SIG-M5 (cell line): Measurements from ENCODE around the gene LMNTD2.

ENCODE experiments used
- DNase-seq: peaks from one replicate; lab custom pipeline; 2025; lab: John Stamatoyannopoulos, UW

The LMNTD2 gene

GRCh38 chr11:567629-568292 lies 7.2 kb upstream of the LMNTD2 start:
- no peak for DNase-seq

GRCh38 chr11:567011-567628 lies 6.6 kb upstream of the LMNTD2 start:
- no peak for DNase-seq

DNA sequence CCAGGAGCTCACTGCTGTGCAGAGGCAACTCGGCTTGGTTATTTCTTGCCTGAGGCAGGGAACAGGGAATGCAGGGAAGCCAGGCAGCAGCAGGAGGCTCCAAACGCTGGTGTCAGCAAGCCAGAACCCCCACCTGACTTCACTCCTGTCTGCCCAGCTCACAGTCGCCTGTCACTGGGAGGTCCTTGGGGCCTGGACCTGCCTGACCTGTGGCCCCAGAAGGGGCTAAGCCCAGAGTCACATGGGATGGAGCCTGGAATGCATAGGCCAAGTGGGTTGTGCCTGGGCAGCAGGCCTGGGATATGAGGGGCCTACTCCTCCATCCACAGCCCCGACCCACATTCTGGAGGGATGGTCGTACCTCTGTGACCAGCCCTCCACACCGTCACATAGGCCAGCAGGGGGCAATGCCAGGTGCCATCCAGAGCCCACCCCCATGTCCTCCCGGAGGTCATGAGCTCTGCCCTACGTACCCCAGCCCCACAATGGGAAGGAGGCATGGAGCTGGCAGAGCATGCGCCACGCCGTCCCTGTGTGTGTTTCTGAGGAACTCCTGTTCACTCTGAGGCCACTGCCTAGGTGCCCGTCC lies 5.5 kb upstream of the LMNTD2 start:
- no peak for DNase-seq

- DNase-seq = no peak
Observed at GRCh38 chr11:563812-564578, 3.5 kb upstream of the LMNTD2 start.

DNA sequence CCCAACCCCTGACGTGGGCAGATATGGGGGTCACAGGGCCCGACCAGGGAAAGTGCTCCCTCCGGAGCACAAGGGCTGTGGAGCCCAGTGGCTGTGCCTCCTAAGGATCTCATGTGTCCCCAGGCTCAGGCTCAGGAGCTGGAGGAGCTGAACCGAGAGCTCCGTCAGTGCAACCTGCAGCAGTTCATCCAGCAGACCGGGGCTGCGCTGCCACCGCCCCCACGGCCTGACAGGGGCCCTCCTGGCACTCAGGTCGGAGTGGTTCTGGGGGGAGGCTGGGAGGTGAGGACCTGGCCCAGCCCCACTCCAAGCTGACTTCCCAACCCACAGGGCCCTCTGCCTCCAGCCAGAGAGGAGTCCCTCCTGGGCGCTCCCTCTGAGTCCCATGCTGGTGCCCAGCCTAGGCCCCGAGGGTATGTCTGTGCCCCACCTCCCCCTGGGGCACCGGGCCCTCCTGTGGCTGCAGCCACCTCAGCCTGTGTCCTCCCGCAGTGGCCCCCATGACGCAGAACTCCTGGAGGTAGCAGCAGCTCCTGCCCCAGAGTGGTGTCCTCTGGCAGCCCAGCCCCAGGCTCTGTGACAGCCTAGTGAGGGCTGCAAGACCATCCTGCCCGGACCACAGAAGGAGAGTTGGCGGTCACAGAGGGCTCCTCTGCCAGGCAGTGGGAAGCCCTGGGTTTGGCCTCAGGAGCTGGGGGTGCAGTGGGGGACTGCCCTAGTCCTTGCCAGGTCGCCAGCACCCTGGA lies 2.7 kb upstream of the LMNTD2 start:
- no peak for DNase-seq

- DNase-seq = no peak
Observed at GRCh38 chr11:562046-562645, 1.6 kb upstream of the LMNTD2 start.

DNA sequence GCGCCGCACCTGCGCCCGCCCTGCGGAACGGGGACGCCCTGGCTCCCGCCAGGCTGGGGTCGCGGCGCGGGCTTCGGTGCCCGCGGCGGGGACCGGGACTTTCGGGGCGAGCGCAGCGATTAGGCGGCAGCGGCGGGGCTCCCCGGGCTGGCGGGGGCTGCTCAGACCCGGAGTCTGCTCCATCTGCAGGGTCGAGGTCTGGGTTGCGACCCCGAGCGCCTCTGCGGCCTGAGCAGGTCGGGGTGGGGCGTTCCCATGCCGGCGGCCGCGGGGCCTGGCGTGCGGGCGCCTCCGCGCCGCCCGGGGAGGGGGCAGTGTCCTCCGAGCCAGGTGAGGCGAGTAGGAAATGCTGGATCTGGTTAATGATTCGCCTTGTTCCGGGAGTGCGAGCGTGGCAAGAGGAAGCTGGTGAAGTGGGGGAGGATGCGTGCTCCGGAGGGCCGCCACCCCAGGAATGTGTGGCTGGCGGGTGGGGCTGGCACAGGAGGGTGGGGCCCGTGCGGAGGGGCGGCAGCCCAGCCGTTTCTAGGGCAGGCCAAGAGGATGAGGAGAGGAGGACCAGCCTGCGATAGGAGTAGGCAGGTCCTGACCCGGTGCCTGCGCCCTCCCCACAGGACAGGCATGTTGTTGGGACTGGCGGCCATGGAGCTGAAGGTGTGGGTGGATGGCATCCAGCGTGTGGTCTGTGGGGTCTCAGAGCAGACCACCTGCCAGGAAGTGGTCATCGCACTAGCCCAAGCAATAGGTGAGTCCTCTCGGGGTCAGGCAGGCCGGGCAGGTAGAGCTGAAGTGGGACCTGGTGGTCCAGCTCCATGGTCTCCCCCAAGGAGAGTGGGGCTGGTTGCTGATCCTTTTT lies 838 bp upstream of the LMNTD2 start:
- DNase-seq = no peak

DNA sequence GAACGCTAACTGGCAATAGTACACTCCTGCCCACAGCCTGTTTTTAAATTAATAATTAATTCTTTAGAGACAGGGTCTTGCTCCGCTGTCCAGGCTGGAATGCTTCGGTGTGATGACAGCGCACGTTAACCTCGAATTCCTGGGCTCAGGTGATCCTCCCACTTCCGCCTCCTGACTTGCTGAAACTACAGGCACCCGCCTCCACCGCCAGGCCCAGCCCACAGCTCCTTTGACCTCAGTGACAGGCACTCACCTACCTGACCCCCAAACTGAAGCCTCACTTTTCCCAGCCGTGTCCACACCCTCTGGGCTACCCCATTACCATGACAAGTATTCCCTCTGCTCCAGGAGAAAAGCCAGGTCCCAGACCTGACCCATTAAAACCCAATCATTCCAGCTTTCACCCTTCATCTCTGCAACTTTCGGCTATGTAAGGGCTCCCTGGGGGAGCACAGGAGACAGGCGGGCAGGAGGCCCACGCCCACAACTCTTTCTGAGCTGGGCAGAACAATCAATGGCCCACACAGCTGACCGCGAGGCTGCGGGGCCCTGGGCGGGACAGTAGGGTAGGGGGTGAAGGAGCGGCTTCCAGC lies 730 bp downstream of the LMNTD2 start:
- DNase-seq = no peak

DNA sequence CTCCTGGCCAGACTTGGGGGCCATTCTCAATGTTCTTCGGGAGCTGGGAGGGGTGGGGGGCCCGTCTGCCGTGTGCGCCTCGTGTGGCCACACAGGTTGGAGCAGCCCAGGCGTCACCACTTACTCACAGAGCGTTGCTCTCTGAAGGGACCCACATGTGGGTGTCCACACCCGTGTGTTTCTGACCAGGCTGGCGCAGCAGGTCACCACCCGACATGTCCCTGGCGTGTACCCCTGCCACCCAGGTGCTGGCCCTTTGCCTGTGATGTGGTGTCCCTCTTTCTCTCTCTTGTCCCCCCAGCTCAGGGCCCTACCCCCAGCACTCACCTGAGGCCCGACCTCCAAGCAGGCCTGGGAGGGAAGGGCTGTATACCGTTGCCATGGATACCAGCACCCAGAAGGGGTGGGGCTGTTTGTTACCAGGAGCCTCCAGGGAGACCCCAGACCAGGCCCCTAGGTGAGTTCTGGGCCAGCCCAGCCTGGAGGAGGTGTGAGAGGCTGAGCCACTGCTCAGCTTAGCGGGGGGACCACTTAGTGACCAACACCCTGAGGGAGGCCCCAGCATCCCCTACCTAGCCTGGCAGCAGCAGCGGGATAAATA lies 1.4 kb downstream of the LMNTD2 start:
- no peak for DNase-seq

- no peak for DNase-seq
Observed at GRCh38 chr11:558503-558902, 2.0 kb downstream of the LMNTD2 start.

- no peak for DNase-seq
Observed at GRCh38 chr11:557328-558132, 3.0 kb downstream of the LMNTD2 start.

DNA sequence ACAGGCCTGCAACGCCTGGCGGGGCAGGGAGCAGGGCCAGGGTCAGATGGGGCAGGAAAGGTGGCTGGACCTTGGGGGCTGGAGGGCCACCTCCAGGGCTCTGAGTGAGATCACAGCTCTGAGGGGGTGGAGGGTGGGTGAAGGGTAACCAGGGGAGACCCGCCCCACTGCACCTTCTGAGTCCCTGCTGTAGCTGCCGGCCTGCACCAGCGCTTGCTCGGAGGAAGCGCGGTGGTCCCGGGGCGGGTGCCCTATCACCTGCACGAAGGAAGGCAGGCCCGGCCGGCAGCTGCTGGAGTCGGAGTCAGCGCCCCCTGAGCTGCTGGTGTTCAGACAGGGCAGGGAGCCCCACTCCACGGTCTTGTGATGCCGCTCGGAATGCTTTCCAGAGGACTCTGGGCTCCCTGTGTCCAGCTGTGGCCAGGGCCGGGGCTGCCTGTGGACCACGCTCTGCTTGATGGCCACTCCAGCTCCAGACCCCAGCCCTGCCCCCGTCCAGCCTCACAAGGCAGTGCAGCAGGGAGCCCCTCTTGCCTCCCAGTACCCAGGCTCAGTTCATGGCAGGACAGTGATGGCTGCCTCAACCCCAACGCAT lies 3.8 kb downstream of the LMNTD2 start:
- no peak for DNase-seq

GRCh38 chr11:555780-556661 lies 4.5 kb downstream of the LMNTD2 start:
- DNase-seq = no peak

GRCh38 chr11:555227-555779 lies 5.2 kb downstream of the LMNTD2 start:
- DNase-seq = no peak

GRCh38 chr11:554428-555226 lies 5.9 kb downstream of the LMNTD2 start:
- no peak for DNase-seq

GRCh38 chr11:553988-554340 lies 6.6 kb downstream of the LMNTD2 start:
- DNase-seq = no peak
